OCI-LY7 (cell line): ENCODE data around the gene SEC14L2. TPM values are rescaled to one million over a fixed set of nuclear protein-coding genes. Genes with fewer than 3 reads are reported as not detected.

Source experiments
- BruUV-seq: library from RNA; stranded (reverse); fragments of 400-500 nt; replicated peaks from 2 replicates; lab custom pipeline; 2021; lab: Mats Ljungman, UMichigan
- CTCF ChIA-PET: fragments of 300-600 bp; sonication (Branson Sonifier 250); formaldehyde crosslinking; loops from one replicate; lab custom pipeline; 2022; ENCODE audit warnings: antibody characterized with exemption; ENCODE audit not compliant: unreplicated experiment; lab: Charles Lee
- POLR2A ChIA-PET: fragments of 300-600 bp; sonication (Branson Sonifier 250); formaldehyde crosslinking; loops from one replicate; lab custom pipeline; 2022; ENCODE audit warnings: antibody characterized with exemption; lab: Charles Lee
- DNase-seq: peaks from one replicate; pipeline ENCODE4 v3.0.0-alpha.2; 2015; ENCODE audit warnings: low spot score
- H2AFZ ChIP-seq: fragments of 200-600 bp; sonication (generic), shearing (Covaris generic); 2 replicates; pipeline ENCODE4 v1.6.1; 2014; ENCODE audit warnings: mild to moderate bottlenecking, antibody characterized with exemption, low read length, moderate library complexity
- H3K27ac ChIP-seq: fragments of 200-600 bp; sonication (generic); 2 replicates; pipeline ENCODE4 v1.5.1; 2014; ENCODE audit warnings: mixed run types, low read depth, mild to moderate bottlenecking, moderate library complexity, low read length, inconsistent platforms; ENCODE audit not compliant: poor library complexity, severe bottlenecking
- H3K36me3 ChIP-seq: fragments of 200-600 bp; sonication (generic); 2 replicates; pipeline ENCODE4 v1.6.1; 2014; ENCODE audit warnings: mild to moderate bottlenecking, antibody characterized with exemption, low read length, moderate library complexity, mixed read lengths; ENCODE audit not compliant: insufficient read depth
- H3K4me1 ChIP-seq: fragments of 200-600 bp; sonication (generic); 2 replicates; pipeline ENCODE4 v1.5.1; 2014; ENCODE audit warnings: mild to moderate bottlenecking, low read length; ENCODE audit not compliant: insufficient read depth, poor library complexity, severe bottlenecking
- H3K4me2 ChIP-seq: fragments of 200-600 bp; sonication (generic); 2 replicates; pipeline ENCODE4 v1.6.1; 2014; ENCODE audit warnings: mild to moderate bottlenecking, low read length
- H3K4me3 ChIP-seq: fragments of 200-600 bp; sonication (generic); 2 replicates; pipeline ENCODE4 v1.5.1; 2014; ENCODE audit warnings: mild to moderate bottlenecking, low read depth, low read length; ENCODE audit not compliant: poor library complexity, severe bottlenecking
- H3K79me2 ChIP-seq: fragments of 200-600 bp; sonication (generic); 2 replicates; pipeline ENCODE4 v1.6.1; 2016; ENCODE audit warnings: low read depth, mild to moderate bottlenecking, low read length, moderate library complexity, mixed read lengths; ENCODE audit not compliant: insufficient read depth
- H3K9me2 ChIP-seq: fragments of 200-600 bp; sonication (generic); 2 replicates; pipeline ENCODE4 v1.6.1; 2016; ENCODE audit warnings: mild to moderate bottlenecking, low read length, mixed read lengths; ENCODE audit not compliant: insufficient read depth
- H3K9me3 ChIP-seq: fragments of 200-600 bp; sonication (generic); 2 replicates; pipeline ENCODE4 v1.6.1; 2014; ENCODE audit warnings: mild to moderate bottlenecking, mixed run types, low read length, mixed read lengths
- H4K20me1 ChIP-seq: fragments of 200-600 bp; sonication (generic); 2 replicates; pipeline ENCODE4 v1.6.1; 2014; ENCODE audit warnings: mild to moderate bottlenecking, antibody characterized with exemption, low read length, moderate library complexity, mixed read lengths; ENCODE audit not compliant: insufficient read depth
- EZH2phosphoT487 ChIP-seq: fragments of 200-600 bp; sonication (generic); IDR thresholded peaks from 2 replicates; pipeline ENCODE4 v1.6.1; 2018; ENCODE audit warnings: low read depth, borderline replicate concordance, mild to moderate bottlenecking, mixed run types, antibody characterized with exemption, low read length, moderate library complexity, mixed read lengths
- intact Hi-C: fragments of 100-400 bp; cut with micrococcal nuclease; formaldehyde crosslinking; loops from one replicate; pipeline ENCODE4 v1.10.0; 2022; ENCODE audit not compliant: unreplicated experiment
- total RNA-seq, 2 experiments: library from RNA; depleted of rRNA in 1 of 2; stranded (reverse); fragments of >200 nt in 1 of 2; shearing (Covaris generic) in 1 of 2; gene quantifications; 2 replicates each; pipeline ENCODE4 v1.2.3, GENCODE V29; 2014 to 2022
- TF ChIP-seq, protein P1 (sequence below): fragments of 200-600 bp; sonication (generic); conservative IDR thresholded peaks from 2 replicates; pipeline ENCODE4 v1.5.1; 2014; ENCODE audit warnings: mild to moderate bottlenecking, antibody characterized with exemption, low read length, moderate library complexity, mixed read lengths

The SEC14L2 gene
- total RNA-seq, 2 experiments from 2014 or later = 0.11 to 0.22 TPM

DNA sequence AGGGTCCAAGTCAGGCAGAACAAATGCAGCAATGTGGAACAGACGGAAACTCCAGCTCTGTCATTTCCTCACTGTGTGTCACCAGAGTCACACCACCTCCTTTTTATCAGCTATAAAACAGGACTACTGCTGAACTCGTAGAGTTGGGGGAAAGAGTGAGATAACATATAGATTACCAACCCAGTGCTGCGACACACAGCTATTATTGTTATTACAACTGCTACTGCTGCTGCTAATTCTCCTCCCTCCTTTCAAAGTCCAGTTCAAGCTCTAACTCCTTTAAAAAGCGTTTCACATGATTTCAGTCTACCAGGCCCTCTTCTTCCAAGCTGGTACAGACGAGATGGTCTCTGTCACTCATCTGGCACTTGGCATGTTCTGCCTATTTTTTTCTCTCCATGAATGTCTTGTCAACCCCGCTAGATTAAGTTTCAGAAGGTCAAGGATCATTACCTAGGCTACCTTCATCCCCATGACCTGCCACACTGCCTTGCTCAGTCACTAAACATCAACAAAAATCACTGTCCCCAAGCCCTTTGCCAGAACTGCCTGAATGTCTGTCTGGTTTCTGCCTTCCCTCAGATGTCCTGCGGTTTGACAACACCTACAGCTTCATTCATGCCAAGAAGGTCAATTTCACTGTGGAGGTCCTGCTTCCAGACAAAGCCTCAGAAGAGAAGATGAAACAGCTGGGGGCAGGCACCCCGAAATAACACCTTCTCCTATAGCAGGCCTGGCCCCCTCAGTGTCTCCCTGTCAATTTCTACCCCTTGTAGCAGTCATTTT, 25.1 kb downstream of the SEC14L2 start:
- Histone ChIP-seq H3K9me2 (no peaks in the 10 kb centered on the region), H3K27ac (no peak overlapping the region), H3K4me1 (peaks cover 33% of the 10 kb centered on the region), H3K9me3 (no peaks in the 10 kb centered on the region), H3K4me2 (peak overlapping the region; percentile 87), H3K36me3 (peaks cover 37% of the 10 kb centered on the region), H3K79me2 (peaks cover 39% of the 10 kb centered on the region; the same call in 1 of the 2 replicates), H2AFZ (no peak overlapping the region), H4K20me1 (no peaks in the 10 kb centered on the region), H3K4me3 (peak overlapping the region; percentile 93)
- intact Hi-C loops = loop anchor here (5.0 to 10.0 kb wide), 3 partner anchors 655 to 1157 kb away; partner anchors contain the start of genes AP1B1, EWSR1, RHBDD3 and UQCR10
- no peak for DNase-seq
- ChIA-PET POLR2A (interaction anchor here (0.6 to 5.5 kb wide), 5 partner anchors 9 to 301 kb away, joined by 3 to 48 read pairs (median 3); no protein-coding TSS in a partner anchor), CTCF (no interaction called here)
- no TSS peak for BruUV-seq
- TF ChIP-seq EZH2phosphoT487 = no peak

DNA sequence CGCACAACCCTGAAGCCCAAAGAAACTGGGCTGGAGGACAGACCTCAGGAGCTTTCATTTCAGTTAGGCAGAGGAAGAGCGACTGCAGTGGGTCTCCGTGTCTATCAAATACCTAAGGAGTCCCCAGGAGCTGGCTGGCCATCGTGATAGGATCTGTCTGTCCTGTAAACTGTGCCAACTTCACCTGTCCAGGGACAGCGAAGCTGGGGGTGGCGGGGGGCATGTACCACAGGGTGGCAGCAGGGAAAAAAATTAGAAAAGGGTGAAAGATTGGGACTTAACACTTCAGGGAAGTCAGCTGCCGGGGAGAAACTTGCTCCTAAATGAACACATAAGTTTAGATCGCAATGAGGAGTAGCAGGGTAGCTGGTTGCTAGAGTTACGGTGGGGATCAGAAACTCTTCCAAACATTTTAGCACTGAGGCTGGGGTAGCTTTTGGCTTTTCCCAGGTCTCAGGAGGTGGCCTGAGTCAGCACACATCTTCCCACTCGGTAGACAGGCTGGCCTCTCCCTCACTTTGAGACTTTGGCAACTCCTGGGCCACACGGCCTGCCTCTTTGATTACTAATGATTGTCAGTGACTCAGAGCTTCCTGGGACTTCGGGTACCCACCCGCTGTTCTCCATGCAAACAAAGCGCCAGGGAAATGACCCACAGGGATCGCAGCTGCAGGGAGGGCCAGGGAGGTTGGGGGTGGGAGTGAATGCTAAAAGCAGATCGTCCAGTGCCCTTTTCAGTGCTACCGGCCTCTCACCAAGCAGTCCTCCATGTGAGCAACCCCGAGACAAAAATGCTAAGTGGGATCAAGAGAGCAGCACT, 25.9 kb downstream of the SEC14L2 start:
- peak overlapping the region; percentile 93 for H3K4me3 ChIP-seq
- DNase-seq = no peak
- H3K4me1 ChIP-seq = peaks cover 35% of the 10 kb centered on the region
- peaks cover 40% of the 10 kb centered on the region for H3K36me3 ChIP-seq
- no peak for TF ChIP-seq EZH2phosphoT487
- TF ChIP-seq, protein P1, sequence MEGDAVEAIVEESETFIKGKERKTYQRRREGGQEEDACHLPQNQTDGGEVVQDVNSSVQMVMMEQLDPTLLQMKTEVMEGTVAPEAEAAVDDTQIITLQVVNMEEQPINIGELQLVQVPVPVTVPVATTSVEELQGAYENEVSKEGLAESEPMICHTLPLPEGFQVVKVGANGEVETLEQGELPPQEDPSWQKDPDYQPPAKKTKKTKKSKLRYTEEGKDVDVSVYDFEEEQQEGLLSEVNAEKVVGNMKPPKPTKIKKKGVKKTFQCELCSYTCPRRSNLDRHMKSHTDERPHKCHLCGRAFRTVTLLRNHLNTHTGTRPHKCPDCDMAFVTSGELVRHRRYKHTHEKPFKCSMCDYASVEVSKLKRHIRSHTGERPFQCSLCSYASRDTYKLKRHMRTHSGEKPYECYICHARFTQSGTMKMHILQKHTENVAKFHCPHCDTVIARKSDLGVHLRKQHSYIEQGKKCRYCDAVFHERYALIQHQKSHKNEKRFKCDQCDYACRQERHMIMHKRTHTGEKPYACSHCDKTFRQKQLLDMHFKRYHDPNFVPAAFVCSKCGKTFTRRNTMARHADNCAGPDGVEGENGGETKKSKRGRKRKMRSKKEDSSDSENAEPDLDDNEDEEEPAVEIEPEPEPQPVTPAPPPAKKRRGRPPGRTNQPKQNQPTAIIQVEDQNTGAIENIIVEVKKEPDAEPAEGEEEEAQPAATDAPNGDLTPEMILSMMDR = no peak
- CTCF ChIA-PET = no interaction called here
- H4K20me1 ChIP-seq = no peaks in the 10 kb centered on the region
- H3K4me2 ChIP-seq = peak overlapping the region; percentile 87
- H2AFZ ChIP-seq = peak overlapping the region; percentile 67
- H3K79me2 ChIP-seq = peaks cover 45% of the 10 kb centered on the region; the same call in 1 of the 2 replicates
- no TSS peak for BruUV-seq
- H3K27ac ChIP-seq = peak overlapping the region; percentile 75
- no peaks in the 10 kb centered on the region for H3K9me2 ChIP-seq
- POLR2A ChIA-PET = interaction anchor here (0.6 to 5.5 kb wide), 5 partner anchors 10 to 368 kb away, joined by 3 to 48 read pairs (median 4); no protein-coding TSS in a partner anchor
- no peaks in the 10 kb centered on the region for H3K9me3 ChIP-seq
- intact Hi-C loops = loop anchor here (1.0 to 10.0 kb wide), 4 partner anchors 31 to 1158 kb away; partner anchors contain the start of genes AP1B1, EWSR1, RHBDD3 and UQCR10
